Measurements from ENCODE around the gene SKIC2. TPM values are rescaled to one million over a fixed set of nuclear protein-coding genes. Genes with fewer than 3 reads are reported as not detected.

The SKIC2 gene
- total and polyA plus RNA-seq, 2 experiments from 2014 or later, result 46.9 to 54.9 TPM

MicroRNAs encoded within 50 kb of the gene (microRNA counts, 767-probe panel; counts per million panel counts)
- 447 counts per million, percentile 86 among the panel's probes with 10 or more counts for microRNA hsa-miR-1236

Small RNA genes lying within 50 kb of the gene (microRNA-seq; reads per million reads assigned to microRNA genes)
- gene MIR1236 (ENCODE audit: borderline number of aligned reads), result not detected

Small RNA genes lying within 50 kb of the gene (small RNA-seq; reads per million reads assigned to genes)
- gene AL645922.1 (ENCODE audit: low read depth, low replicate concordance), result not detected

Other genes starting within 250 kb of the SKIC2 start
Only the 30 nearest of the 35 such genes appear.
- gene DDAH2, start 229.9 kb upstream of the SKIC2 start, total RNA-seq (2014; rRNA removed; shearing (Covaris generic)), result 76.6 and 93.3 TPM in 2 replicates
- 77.7 and 90.2 TPM in 2 replicates for gene DDAH2, start 229.9 kb upstream of the SKIC2 start, polyA plus RNA-seq (2016; fragmentation: Nextera tagmentation; extraction: Ambion mirVana)
- 447 and 576 TPM in 2 replicates for gene CLIC1, start 222.6 kb upstream of the SKIC2 start, total RNA-seq (2014; rRNA removed; shearing (Covaris generic))
- gene CLIC1, start 222.6 kb upstream of the SKIC2 start, polyA plus RNA-seq (2016; fragmentation: Nextera tagmentation; extraction: Ambion mirVana), result 784 and 791 TPM in 2 replicates
- gene MSH5, start 219.2 kb upstream of the SKIC2 start, total RNA-seq (2014; rRNA removed; shearing (Covaris generic)), result 4.3 and 7.1 TPM in 2 replicates
- 2.0 and 2.9 TPM in 2 replicates for gene MSH5, start 219.2 kb upstream of the SKIC2 start, polyA plus RNA-seq (2016; fragmentation: Nextera tagmentation; extraction: Ambion mirVana)
- gene SAPCD1, start 196.5 kb upstream of the SKIC2 start, total RNA-seq (2014; rRNA removed; shearing (Covaris generic)), result 2.5 TPM in 1 of 2 replicates, not detected in the other
- gene SAPCD1, start 196.5 kb upstream of the SKIC2 start, polyA plus RNA-seq (2016; fragmentation: Nextera tagmentation; extraction: Ambion mirVana), result 0.85 and 1.3 TPM in 2 replicates
- 0.54 TPM in 1 of 2 replicates, not detected in the other for gene VWA7, start 181.8 kb upstream of the SKIC2 start, total RNA-seq (2014; rRNA removed; shearing (Covaris generic))
- 0.37 and 0.56 TPM in 2 replicates for gene VWA7, start 181.8 kb upstream of the SKIC2 start, polyA plus RNA-seq (2016; fragmentation: Nextera tagmentation; extraction: Ambion mirVana)
- gene VARS1, start 163.4 kb upstream of the SKIC2 start, total RNA-seq (2014; rRNA removed; shearing (Covaris generic)), result 47.6 and 66.4 TPM in 2 replicates
- gene VARS1, start 163.4 kb upstream of the SKIC2 start, polyA plus RNA-seq (2016; fragmentation: Nextera tagmentation; extraction: Ambion mirVana), result 39.1 and 39.8 TPM in 2 replicates
- gene LSM2, start 152.2 kb upstream of the SKIC2 start, total RNA-seq (2014; rRNA removed; shearing (Covaris generic)), result 32.5 and 40.3 TPM in 2 replicates
- 48.4 and 52.3 TPM in 2 replicates for gene LSM2, start 152.2 kb upstream of the SKIC2 start, polyA plus RNA-seq (2016; fragmentation: Nextera tagmentation; extraction: Ambion mirVana)
- gene HSPA1L, start 143.9 kb upstream of the SKIC2 start, total RNA-seq (2014; rRNA removed; shearing (Covaris generic)), result 1.3 and 1.7 TPM in 2 replicates
- 0.85 and 0.91 TPM in 2 replicates for gene HSPA1L, start 143.9 kb upstream of the SKIC2 start, polyA plus RNA-seq (2016; fragmentation: Nextera tagmentation; extraction: Ambion mirVana)
- 86.1 and 107 TPM in 2 replicates for gene HSPA1A, start 143.6 kb upstream of the SKIC2 start, total RNA-seq (2014; rRNA removed; shearing (Covaris generic))
- 67.5 and 76.3 TPM in 2 replicates for gene HSPA1A, start 143.6 kb upstream of the SKIC2 start, polyA plus RNA-seq (2016; fragmentation: Nextera tagmentation; extraction: Ambion mirVana)
- 104 and 124 TPM in 2 replicates for gene HSPA1B, start 131.4 kb upstream of the SKIC2 start, total RNA-seq (2014; rRNA removed; shearing (Covaris generic))
- gene HSPA1B, start 131.4 kb upstream of the SKIC2 start, polyA plus RNA-seq (2016; fragmentation: Nextera tagmentation; extraction: Ambion mirVana), result 58.0 and 61.3 TPM in 2 replicates
- 38.3 and 40.2 TPM in 2 replicates for gene NEU1, start 96.4 kb upstream of the SKIC2 start, total RNA-seq (2014; rRNA removed; shearing (Covaris generic))
- 27.8 TPM in 2 replicates for gene NEU1, start 96.4 kb upstream of the SKIC2 start, polyA plus RNA-seq (2016; fragmentation: Nextera tagmentation; extraction: Ambion mirVana)
- gene SLC44A4, start 80.2 kb upstream of the SKIC2 start, total RNA-seq (2014; rRNA removed; shearing (Covaris generic)), result not detected in 2 replicates
- gene SLC44A4, start 80.2 kb upstream of the SKIC2 start, polyA plus RNA-seq (2016; fragmentation: Nextera tagmentation; extraction: Ambion mirVana), result not detected in 2 replicates
- gene EHMT2, start 61.5 kb upstream of the SKIC2 start, total RNA-seq (2014; rRNA removed; shearing (Covaris generic)), result 40.2 and 41.5 TPM in 2 replicates
- 26.5 and 27.5 TPM in 2 replicates for gene EHMT2, start 61.5 kb upstream of the SKIC2 start, polyA plus RNA-seq (2016; fragmentation: Nextera tagmentation; extraction: Ambion mirVana)
- gene ZBTB12, start 57.1 kb upstream of the SKIC2 start, total RNA-seq (2014; rRNA removed; shearing (Covaris generic)), result 2.0 and 6.1 TPM in 2 replicates
- not detected in 2 replicates for gene ZBTB12, start 57.1 kb upstream of the SKIC2 start, polyA plus RNA-seq (2016; fragmentation: Nextera tagmentation; extraction: Ambion mirVana)
- 1.3 and 2.1 TPM in 2 replicates for gene C2, start 31.5 kb upstream of the SKIC2 start, total RNA-seq (2014; rRNA removed; shearing (Covaris generic))
- 1.4 and 2.3 TPM in 2 replicates for gene C2, start 31.5 kb upstream of the SKIC2 start, polyA plus RNA-seq (2016; fragmentation: Nextera tagmentation; extraction: Ambion mirVana)
- 4.4 and 7.3 TPM in 2 replicates for gene CFB, start 13.1 kb upstream of the SKIC2 start, total RNA-seq (2014; rRNA removed; shearing (Covaris generic))
- gene CFB, start 13.1 kb upstream of the SKIC2 start, polyA plus RNA-seq (2016; fragmentation: Nextera tagmentation; extraction: Ambion mirVana), result 3.4 and 3.9 TPM in 2 replicates
- 62.9 and 77.9 TPM in 2 replicates for gene NELFE, start 204 bp upstream of the SKIC2 start, total RNA-seq (2014; rRNA removed; shearing (Covaris generic))
- 108 and 114 TPM in 2 replicates for gene NELFE, start 204 bp upstream of the SKIC2 start, polyA plus RNA-seq (2016; fragmentation: Nextera tagmentation; extraction: Ambion mirVana)
- 24.2 and 31.0 TPM in 2 replicates for gene DXO, start 13.0 kb downstream of the SKIC2 start, total RNA-seq (2014; rRNA removed; shearing (Covaris generic))
- 23.3 and 26.6 TPM in 2 replicates for gene DXO, start 13.0 kb downstream of the SKIC2 start, polyA plus RNA-seq (2016; fragmentation: Nextera tagmentation; extraction: Ambion mirVana)
- gene C4A, start 22.9 kb downstream of the SKIC2 start, total RNA-seq (2014; rRNA removed; shearing (Covaris generic)), result 4.8 and 5.3 TPM in 2 replicates
- gene C4A, start 22.9 kb downstream of the SKIC2 start, polyA plus RNA-seq (2016; fragmentation: Nextera tagmentation; extraction: Ambion mirVana), result 1.3 and 2.4 TPM in 2 replicates
- 4.5 and 6.4 TPM in 2 replicates for gene C4B, start 55.6 kb downstream of the SKIC2 start, total RNA-seq (2014; rRNA removed; shearing (Covaris generic))
- gene C4B, start 55.6 kb downstream of the SKIC2 start, polyA plus RNA-seq (2016; fragmentation: Nextera tagmentation; extraction: Ambion mirVana), result 1.1 and 2.6 TPM in 2 replicates
- not detected in 2 replicates for gene CYP21A2, start 79.2 kb downstream of the SKIC2 start, total RNA-seq (2014; rRNA removed; shearing (Covaris generic))
- not detected in 2 replicates for gene CYP21A2, start 79.2 kb downstream of the SKIC2 start, polyA plus RNA-seq (2016; fragmentation: Nextera tagmentation; extraction: Ambion mirVana)
- 23.5 and 23.8 TPM in 2 replicates for gene TNXB, start 150.2 kb downstream of the SKIC2 start, total RNA-seq (2014; rRNA removed; shearing (Covaris generic))
- 5.2 TPM in 2 replicates for gene TNXB, start 150.2 kb downstream of the SKIC2 start, polyA plus RNA-seq (2016; fragmentation: Nextera tagmentation; extraction: Ambion mirVana)
- 33.3 and 37.3 TPM in 2 replicates for gene ATF6B, start 169.1 kb downstream of the SKIC2 start, total RNA-seq (2014; rRNA removed; shearing (Covaris generic))
- gene ATF6B, start 169.1 kb downstream of the SKIC2 start, polyA plus RNA-seq (2016; fragmentation: Nextera tagmentation; extraction: Ambion mirVana), result 51.7 and 54.1 TPM in 2 replicates
- 2.9 and 5.3 TPM in 2 replicates for gene FKBPL, start 171.1 kb downstream of the SKIC2 start, total RNA-seq (2014; rRNA removed; shearing (Covaris generic))
- 6.2 and 6.9 TPM in 2 replicates for gene FKBPL, start 171.1 kb downstream of the SKIC2 start, polyA plus RNA-seq (2016; fragmentation: Nextera tagmentation; extraction: Ambion mirVana)
- 1.2 TPM in 1 of 2 replicates, not detected in the other for gene PRRT1, start 192.8 kb downstream of the SKIC2 start, total RNA-seq (2014; rRNA removed; shearing (Covaris generic))
- 2.1 and 2.2 TPM in 2 replicates for gene PRRT1, start 192.8 kb downstream of the SKIC2 start, polyA plus RNA-seq (2016; fragmentation: Nextera tagmentation; extraction: Ambion mirVana)
- 12.8 and 16.2 TPM in 2 replicates for gene PPT2, start 195.0 kb downstream of the SKIC2 start, total RNA-seq (2014; rRNA removed; shearing (Covaris generic))
- gene PPT2, start 195.0 kb downstream of the SKIC2 start, polyA plus RNA-seq (2016; fragmentation: Nextera tagmentation; extraction: Ambion mirVana), result 10.3 and 14.3 TPM in 2 replicates
- 2.2 and 6.2 TPM in 2 replicates for gene EGFL8, start 205.4 kb downstream of the SKIC2 start, total RNA-seq (2014; rRNA removed; shearing (Covaris generic))
- gene EGFL8, start 205.4 kb downstream of the SKIC2 start, polyA plus RNA-seq (2016; fragmentation: Nextera tagmentation; extraction: Ambion mirVana), result 2.6 and 3.8 TPM in 2 replicates
- 57.2 and 71.2 TPM in 2 replicates for gene AGPAT1, start 216.9 kb downstream of the SKIC2 start, total RNA-seq (2014; rRNA removed; shearing (Covaris generic))
- 36.9 and 39.7 TPM in 2 replicates for gene AGPAT1, start 216.9 kb downstream of the SKIC2 start, polyA plus RNA-seq (2016; fragmentation: Nextera tagmentation; extraction: Ambion mirVana)
- gene RNF5, start 219.2 kb downstream of the SKIC2 start, total RNA-seq (2014; rRNA removed; shearing (Covaris generic)), result 48.1 and 48.2 TPM in 2 replicates
- 58.8 and 63.2 TPM in 2 replicates for gene RNF5, start 219.2 kb downstream of the SKIC2 start, polyA plus RNA-seq (2016; fragmentation: Nextera tagmentation; extraction: Ambion mirVana)
- 0.22 TPM in 1 of 2 replicates, not detected in the other for gene AGER, start 225.1 kb downstream of the SKIC2 start, total RNA-seq (2014; rRNA removed; shearing (Covaris generic))
- 1.2 and 1.4 TPM in 2 replicates for gene AGER, start 225.1 kb downstream of the SKIC2 start, polyA plus RNA-seq (2016; fragmentation: Nextera tagmentation; extraction: Ambion mirVana)

All from GM23248 (cell line).